Measurements from ENCODE around the gene NUCB1. TPM values are rescaled to one million over a fixed set of nuclear protein-coding genes. Genes with fewer than 3 reads are reported as not detected.
"Not testable (repeated sequence)": the region's sequence is repeated elsewhere in the genome, so short reads cannot be mapped to it uniquely, and the experiment has no call there.

NUCB1 gene
- total RNA-seq, 1 experiment from 2014 or later: 199 TPM

- DNase-seq (ENCODE audit: low spot score): no peak
Observed at GRCh38 chr19:48874303-48875135, 25.6 kb upstream of the NUCB1 start.

GRCh38 chr19:48876043-48876981, 23.8 kb upstream of the NUCB1 start:
- DNase-seq (ENCODE audit: low spot score): not testable (repeated sequence)

GRCh38 chr19:48877855-48878195, 22.3 kb upstream of the NUCB1 start:
- no peak for DNase-seq (ENCODE audit: low spot score)

GRCh38 chr19:48878196-48879024, 21.7 kb upstream of the NUCB1 start:
- DNase-seq (ENCODE audit: low spot score): no peak

GRCh38 chr19:48879025-48879637, 21.0 kb upstream of the NUCB1 start:
- no peak for DNase-seq (ENCODE audit: low spot score)

- not testable (repeated sequence) for DNase-seq (ENCODE audit: low spot score)
Observed at GRCh38 chr19:48879696-48880095, 20.4 kb upstream of the NUCB1 start.

GRCh38 chr19:48881741-48882657, 18.1 kb upstream of the NUCB1 start:
- DNase-seq (ENCODE audit: low spot score): no peak

- no peak for DNase-seq (ENCODE audit: low spot score)
Observed at GRCh38 chr19:48883726-48884125, 16.4 kb upstream of the NUCB1 start.

- DNase-seq (ENCODE audit: low spot score): no peak
Observed at GRCh38 chr19:48887861-48888612, 12.1 kb upstream of the NUCB1 start.

GRCh38 chr19:48889496-48889895, 10.6 kb upstream of the NUCB1 start:
- not testable (repeated sequence) for DNase-seq (ENCODE audit: low spot score)

GRCh38 chr19:48890551-48890950, 9.6 kb upstream of the NUCB1 start:
- DNase-seq (ENCODE audit: low spot score): no peak

GRCh38 chr19:48895226-48895625, 4.9 kb upstream of the NUCB1 start:
- DNase-seq (ENCODE audit: low spot score): no peak

- no peak for DNase-seq (ENCODE audit: low spot score)
Observed at GRCh38 chr19:48896191-48896720, 3.9 kb upstream of the NUCB1 start.

GRCh38 chr19:48897181-48897580, 2.9 kb upstream of the NUCB1 start:
- DNase-seq (ENCODE audit: low spot score): no peak

GRCh38 chr19:48899386-48899749, 744 bp upstream of the NUCB1 start:
- DNase-seq (ENCODE audit: low spot score): not testable (repeated sequence)

GRCh38 chr19:48900477-48901406, 630 bp downstream of the NUCB1 start:
- no peak for DNase-seq (ENCODE audit: low spot score)

GRCh38 chr19:48902291-48902690, 2.2 kb downstream of the NUCB1 start:
- not testable (repeated sequence) for DNase-seq (ENCODE audit: low spot score)

GRCh38 chr19:48903788-48904187, 3.7 kb downstream of the NUCB1 start:
- DNase-seq (ENCODE audit: low spot score): not testable (repeated sequence)

Data from H4 (cell line).